HG02938 (cell line): ENCODE measurements around the gene PRRT1.
"Not testable (repeated sequence)": the region's sequence is repeated elsewhere in the genome, so short reads cannot be mapped to it uniquely, and the experiment has no call there.

Experiments
- ATAC-seq: cut with Tn5 transposase; IDR thresholded peaks from one replicate; pipeline ENCODE4 v1.9.1; 2021; ENCODE audit warnings: mild to moderate bottlenecking, moderate library complexity; ENCODE audit not compliant: unreplicated experiment

The PRRT1 gene

GRCh38 chr6:32152769-32153563 is 1.2 kb upstream of the PRRT1 start:
- no peak for ATAC-seq

DNA sequence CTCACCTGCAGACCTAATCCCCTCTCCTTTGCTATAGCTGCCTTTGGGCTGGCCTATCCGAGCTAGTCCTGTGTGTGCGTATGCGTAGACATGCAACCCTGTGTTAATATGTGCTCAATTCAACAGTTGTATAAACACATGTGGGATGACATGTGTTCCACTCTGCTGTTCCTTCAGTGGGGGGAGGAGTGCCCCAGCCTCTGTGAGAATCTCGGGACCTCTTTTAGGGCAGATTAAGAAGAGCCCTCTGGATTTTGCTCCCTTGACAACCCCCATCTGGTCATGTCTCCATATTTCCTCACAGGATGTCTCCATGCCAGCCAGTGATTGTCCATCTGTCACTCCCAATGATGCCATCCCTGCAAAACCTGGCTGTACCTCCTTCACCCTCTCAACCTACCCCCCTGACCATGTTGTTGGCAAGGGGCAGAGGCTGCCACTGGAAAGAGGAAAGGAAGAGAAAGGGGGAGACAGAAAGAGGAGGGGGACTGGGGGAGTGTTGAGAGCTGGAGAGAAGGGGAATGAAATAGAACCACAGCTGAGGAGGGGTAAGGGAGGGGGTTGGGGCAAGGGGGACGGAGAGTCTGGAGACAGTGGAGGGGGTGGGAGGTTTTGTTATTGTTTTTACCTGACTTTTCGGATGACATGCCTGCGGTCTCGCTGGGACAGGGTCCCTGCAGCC is 417 bp downstream of the PRRT1 start:
- ATAC-seq: no peak

DNA sequence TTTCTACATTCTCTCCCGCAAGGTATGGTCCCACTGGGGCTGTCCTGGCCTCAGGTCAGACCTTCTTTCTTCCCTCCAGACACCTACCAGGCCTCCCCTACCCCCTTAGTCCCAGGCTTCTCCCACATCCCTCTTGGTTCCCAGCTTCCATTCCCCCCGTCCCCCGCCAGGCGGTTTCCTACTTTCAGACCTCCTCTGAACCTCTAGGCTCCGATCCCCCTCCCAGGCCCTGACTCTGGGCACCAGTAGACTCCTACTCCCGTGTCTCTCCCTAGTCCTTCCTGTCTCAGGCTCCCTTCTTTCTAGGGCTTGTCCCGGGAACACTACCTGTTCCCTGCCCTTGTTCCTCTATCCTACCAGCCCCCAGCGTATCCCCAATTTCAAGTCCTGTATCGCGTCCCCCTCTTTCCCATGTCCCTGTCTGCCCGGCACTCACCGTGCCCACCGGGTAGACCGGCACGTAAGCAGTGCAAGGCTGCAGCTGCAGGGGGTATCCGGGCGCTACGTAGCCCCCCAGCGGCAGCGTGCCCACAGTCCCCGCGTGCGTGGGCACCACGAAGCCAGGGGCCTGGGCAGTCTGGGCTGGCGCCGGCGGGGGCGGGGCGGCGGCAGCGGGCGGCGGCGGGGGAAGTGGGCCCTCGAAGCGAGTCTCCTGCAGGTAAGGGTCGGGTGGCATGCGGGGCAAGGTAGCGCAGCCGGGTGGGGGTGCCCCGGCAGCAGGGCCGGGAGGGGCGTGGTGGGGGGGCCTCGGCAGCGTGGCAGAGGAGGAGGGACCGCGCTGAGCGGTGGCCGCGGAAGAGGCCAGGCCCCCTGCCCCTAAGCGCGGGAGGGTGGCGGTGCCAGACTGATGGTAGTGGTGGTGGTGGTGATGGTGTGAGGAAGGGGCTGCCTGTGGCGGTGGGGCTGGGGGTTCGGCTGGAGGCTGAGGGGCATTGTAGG is 1.5 kb downstream of the PRRT1 start:
- ATAC-seq: no peak

- ATAC-seq: no peak
Observed at GRCh38 chr6:32149092-32149755, 2.5 kb downstream of the PRRT1 start.

GRCh38 chr6:32148289-32149091 is 3.2 kb downstream of the PRRT1 start:
- ATAC-seq: no peak

GRCh38 chr6:32147401-32148132 is 4.2 kb downstream of the PRRT1 start:
- ATAC-seq: no peak

DNA sequence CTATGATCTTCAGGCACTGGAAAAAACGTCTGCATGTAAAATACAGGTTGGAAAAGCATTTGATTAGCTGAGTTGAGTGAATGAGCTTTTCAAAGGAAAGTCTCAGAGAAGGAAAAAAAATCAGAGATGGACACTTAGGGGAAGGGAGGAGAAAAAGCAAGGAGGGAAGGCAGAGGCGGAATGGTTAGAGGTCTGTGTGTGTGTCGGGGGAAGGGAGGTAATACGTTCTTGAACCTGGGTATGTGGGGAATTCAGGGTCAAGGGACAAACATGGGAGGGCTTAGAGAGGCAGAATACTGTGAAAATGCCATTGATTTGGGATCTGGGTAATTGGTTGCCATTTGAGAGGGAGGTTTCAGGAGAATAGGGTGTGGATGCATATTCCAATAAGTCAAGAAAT is 5.1 kb downstream of the PRRT1 start:
- ATAC-seq: no peak

DNA sequence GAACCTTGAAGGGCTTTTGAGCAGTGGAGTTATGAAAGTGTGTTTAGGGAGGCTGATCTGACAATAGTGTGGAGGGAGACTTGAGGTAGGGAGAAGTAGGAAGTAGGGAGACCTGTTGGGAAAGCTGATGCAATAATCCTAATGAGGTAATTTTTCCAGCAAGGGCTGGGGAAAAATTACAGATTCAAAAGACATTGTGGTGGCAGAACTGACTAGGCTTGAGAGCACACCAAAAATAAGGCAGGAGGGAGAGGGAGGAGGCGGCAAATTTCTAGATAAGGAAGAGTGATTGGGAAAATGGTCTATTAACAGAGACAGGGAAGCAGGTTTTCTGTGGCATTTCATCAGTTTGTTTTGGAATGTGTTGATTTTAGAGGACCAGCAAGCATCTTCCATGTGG is 5.5 kb downstream of the PRRT1 start:
- no peak for ATAC-seq

DNA sequence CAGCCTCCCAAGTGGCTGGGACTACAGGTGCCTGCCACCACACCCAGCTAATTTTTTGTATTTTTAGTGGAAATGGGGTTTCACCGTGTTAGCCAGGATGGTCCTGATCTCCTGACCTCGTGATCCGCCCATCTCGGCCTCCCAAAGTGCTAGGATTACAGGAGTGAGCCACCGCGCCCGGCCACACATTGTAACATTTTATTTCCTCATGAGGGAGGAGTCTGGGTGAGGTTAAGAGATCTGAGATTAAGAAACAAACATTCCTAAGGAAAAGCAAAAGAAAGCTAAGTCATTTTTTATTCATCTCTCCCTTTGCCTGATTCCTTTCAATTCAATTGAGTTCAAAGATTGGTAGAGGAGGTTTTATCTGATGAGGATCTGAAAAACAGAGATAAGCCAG is 7.5 kb downstream of the PRRT1 start:
- ATAC-seq: not testable (repeated sequence)

GRCh38 chr6:32140420-32141046 is 11.2 kb downstream of the PRRT1 start:
- ATAC-seq: no peak

- no peak for ATAC-seq
Observed at GRCh38 chr6:32139590-32139989, 12.1 kb downstream of the PRRT1 start.

GRCh38 chr6:32137454-32137853 is 14.3 kb downstream of the PRRT1 start:
- no peak for ATAC-seq

- no peak for ATAC-seq
Observed at GRCh38 chr6:32133786-32134185, 18.0 kb downstream of the PRRT1 start.

GRCh38 chr6:32132110-32132509 is 19.6 kb downstream of the PRRT1 start:
- ATAC-seq: no peak

DNA sequence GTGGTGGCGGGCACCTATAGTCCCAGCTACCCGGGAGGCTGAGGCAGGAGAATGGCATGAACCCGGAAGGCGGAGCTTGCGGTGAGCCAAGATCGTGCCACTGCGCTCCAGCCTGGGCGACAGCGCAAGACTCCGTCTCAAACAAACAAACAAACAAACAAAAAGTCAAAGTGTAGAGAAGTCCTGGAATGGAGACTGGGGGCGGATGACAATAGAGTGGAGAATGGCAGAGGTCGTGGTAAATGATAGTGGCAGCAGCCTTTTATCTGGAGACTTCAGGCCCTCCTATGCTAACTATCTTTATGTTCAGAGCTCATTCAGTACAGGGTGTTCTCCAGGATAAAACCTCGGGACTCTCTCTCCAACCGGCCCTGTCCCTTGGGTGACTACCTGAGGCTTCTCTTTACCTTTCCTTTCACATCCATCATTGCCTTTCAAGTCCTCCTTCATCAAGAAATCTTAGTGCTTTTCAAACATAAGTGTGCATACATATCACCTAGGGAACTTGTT is 20.2 kb downstream of the PRRT1 start:
- ATAC-seq: no peak

DNA sequence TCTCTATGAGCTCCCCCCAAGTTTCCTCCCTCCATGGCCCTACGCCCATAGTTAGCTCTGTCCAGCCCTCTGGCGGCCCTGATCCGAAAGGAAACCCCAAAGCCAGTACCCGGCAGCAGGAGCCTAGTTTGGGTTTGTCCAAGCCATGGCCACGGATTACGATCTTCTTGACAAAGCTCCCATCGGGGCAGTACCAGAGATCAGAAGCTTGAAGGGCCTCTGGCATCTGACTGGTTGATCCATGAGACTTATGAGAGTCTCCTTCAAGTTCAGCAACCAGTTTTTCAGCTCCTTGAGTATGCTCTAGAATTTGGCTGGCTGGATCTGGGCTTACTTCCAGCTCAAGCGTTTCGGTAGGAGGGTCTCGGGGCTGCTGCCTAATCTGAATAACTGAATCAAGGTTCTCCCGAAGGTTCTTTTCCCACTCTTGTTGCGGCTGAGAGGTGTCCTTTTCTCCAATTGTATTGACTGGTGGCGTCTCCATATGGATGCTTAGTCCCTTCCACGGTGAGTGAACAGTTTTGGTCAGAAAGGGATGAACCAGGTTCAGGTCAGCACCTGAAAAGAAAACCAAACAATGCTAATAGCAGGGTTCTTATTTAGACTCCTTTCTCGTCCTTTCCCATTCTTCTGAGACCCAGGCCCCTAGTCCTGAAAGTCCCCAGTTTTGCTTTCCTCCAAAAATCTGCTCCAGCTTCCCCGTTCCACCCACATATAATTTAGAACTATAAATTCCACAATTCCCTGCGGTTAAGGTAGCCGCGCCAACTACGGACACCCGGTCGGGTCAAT is 22.2 kb downstream of the PRRT1 start:
- no peak for ATAC-seq

- no peak for ATAC-seq
Observed at GRCh38 chr6:32128751-32129296, 22.9 kb downstream of the PRRT1 start.
